Adrenal gland (tissue), 5 donors: ENCODE data around the gene IQSEC1.

Source experiments
- POLR2A ChIP-seq, 2 donors: fragments of 450-650 bp; IDR thresholded peaks; one replicate each; pipeline ENCODE4 v1.6.1; 2017; ENCODE audit warnings: antibody characterized with exemption in 2 of 2, mild to moderate bottlenecking in 2 of 2, moderate library complexity in 1 of 2
- TF ChIP-seq, protein P1 (sequence below), 6 experiments: fragments of 450-650 bp in 4 of 6; fragments of 200-600 bp in 2 of 6; sonication (generic) in 1 of 6; IDR thresholded peaks; 1 replicate in 5 of 6; 2 replicates in 1 of 6; pipeline versions ENCODE4 v1.5.1 to v1.8.0; 2016 to 2021; ENCODE audit warnings: antibody characterized with exemption in 6 of 6, mild to moderate bottlenecking in 2 of 6, moderate library complexity in 1 of 6
- donor health status: DM: no; HTN: no; CAD: no.

- TF ChIP-seq POLR2A (IDR thresholded peaks at IDR 0.05) = no peak
- TF ChIP-seq, protein P1, sequence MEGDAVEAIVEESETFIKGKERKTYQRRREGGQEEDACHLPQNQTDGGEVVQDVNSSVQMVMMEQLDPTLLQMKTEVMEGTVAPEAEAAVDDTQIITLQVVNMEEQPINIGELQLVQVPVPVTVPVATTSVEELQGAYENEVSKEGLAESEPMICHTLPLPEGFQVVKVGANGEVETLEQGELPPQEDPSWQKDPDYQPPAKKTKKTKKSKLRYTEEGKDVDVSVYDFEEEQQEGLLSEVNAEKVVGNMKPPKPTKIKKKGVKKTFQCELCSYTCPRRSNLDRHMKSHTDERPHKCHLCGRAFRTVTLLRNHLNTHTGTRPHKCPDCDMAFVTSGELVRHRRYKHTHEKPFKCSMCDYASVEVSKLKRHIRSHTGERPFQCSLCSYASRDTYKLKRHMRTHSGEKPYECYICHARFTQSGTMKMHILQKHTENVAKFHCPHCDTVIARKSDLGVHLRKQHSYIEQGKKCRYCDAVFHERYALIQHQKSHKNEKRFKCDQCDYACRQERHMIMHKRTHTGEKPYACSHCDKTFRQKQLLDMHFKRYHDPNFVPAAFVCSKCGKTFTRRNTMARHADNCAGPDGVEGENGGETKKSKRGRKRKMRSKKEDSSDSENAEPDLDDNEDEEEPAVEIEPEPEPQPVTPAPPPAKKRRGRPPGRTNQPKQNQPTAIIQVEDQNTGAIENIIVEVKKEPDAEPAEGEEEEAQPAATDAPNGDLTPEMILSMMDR (IDR thresholded peaks at IDR 0.05) = no peak
These were observed 31.3 kb upstream of the IQSEC1 start for GRCh38 chr3:13104511-13104910.
